Stimulated activated effector memory CD8-positive, alpha-beta T cell treated with anti-CD3 and anti-CD28 coated beads, Interleukin-12 subunit alpha, Interleukin-12 subunit beta, amount 100 ng/mL, for 72 hours (primary cell): ENCODE measurements around the gene SESTD1.

Experiments used
- ATAC-seq: fragments of 150-1000 bp; cut with Tn5 transposase; 2 replicates; pipeline ENCODE4 v1.10.0; 2021
- DNase-seq, 2 donors: peaks; one replicate each; pipeline ENCODE4 v3.0.0; 2021 to 2022; ENCODE audit warnings: low spot score in 2 of 2
- H3K27ac Mint-ChIP-seq: one replicate; pipeline ENCODE4 v1.8.0; 2022; ENCODE audit warnings: mild to moderate bottlenecking, mixed read lengths
- H3K36me3 Mint-ChIP-seq: one replicate; pipeline ENCODE4 v1.8.0; 2022; ENCODE audit warnings: mild to moderate bottlenecking, mixed read lengths
- H3K4me1 Mint-ChIP-seq: one replicate; pipeline ENCODE4 v1.8.0; 2022; ENCODE audit warnings: mixed read lengths
- H3K4me3 Mint-ChIP-seq: one replicate; pipeline ENCODE4 v1.8.0; 2022; ENCODE audit warnings: mild to moderate bottlenecking, mixed read lengths
- H3K9me3 Mint-ChIP-seq: one replicate; pipeline ENCODE4 v1.8.0; 2022; ENCODE audit warnings: mixed read lengths

Gene SESTD1

DNA sequence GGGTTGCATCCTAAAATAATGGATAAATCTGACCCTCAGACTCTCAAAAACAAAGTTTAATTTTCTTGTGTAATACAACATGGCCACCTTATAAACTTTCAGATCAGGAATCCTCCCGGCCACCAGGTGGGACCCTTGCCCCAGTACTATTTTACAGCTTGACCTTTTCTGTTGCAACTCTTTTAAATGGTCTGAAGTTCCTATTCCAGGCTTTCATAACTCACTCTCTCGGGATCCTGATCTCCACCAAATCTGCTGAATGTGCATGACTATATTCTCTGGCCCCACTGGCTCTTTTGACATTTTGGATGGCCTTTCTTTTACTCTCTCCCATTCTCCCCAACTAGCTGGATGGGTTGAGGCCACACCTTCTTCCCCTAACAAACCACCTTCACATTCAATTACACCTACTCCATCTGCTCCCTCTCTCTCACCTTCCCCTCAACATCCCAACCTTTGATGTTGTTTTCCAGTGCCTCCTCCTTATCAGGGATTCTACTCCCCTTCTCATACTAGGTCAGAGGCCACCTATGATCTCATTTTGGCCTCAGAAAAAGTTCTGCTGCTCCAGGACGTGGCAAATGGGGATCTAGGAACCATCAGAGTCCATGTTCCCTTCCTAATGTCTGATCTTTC lies 70.8 kb downstream of the SESTD1 start:
- H3K4me3 Mint-ChIP-seq, result no peak overlapping the region
- DNase-seq, result no peak

DNA sequence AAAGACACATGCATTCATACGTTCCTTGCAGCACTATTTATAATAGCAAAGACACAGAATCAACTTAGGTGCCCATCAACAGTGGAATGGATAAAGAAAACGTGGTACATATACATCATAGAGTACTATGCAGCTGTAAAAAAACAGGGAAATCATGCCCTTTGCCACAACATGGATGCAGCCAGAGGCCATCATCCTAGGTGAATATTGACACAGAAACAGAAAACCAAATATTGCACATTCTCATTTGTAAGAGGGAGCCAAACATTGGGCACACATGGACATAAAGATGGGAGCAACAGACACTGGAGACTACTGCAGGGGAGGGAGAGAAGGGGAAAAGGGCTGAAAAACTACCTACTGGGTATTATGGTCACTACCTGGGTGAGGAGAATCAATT lies 73.5 kb downstream of the SESTD1 start:
- H3K9me3 Mint-ChIP-seq, result peaks cover 14% of the 10 kb centered on the region
- no peak overlapping the region for H3K27ac Mint-ChIP-seq
- ATAC-seq, result no peak
- DNase-seq, result no peak
- no peak overlapping the region for H3K4me3 Mint-ChIP-seq
- H3K4me1 Mint-ChIP-seq, result no peaks in the 10 kb centered on the region
- H3K36me3 Mint-ChIP-seq, result no peaks in the 10 kb centered on the region

More for the DNA sequence above, 70.8 kb downstream of the SESTD1 start:
- Mint-ChIP-seq H3K9me3 (peaks cover 11% of the 10 kb centered on the region), H3K27ac (no peak overlapping the region), H3K36me3 (no peaks in the 10 kb centered on the region), H3K4me1 (no peaks in the 10 kb centered on the region)
- no peak for ATAC-seq

DNA sequence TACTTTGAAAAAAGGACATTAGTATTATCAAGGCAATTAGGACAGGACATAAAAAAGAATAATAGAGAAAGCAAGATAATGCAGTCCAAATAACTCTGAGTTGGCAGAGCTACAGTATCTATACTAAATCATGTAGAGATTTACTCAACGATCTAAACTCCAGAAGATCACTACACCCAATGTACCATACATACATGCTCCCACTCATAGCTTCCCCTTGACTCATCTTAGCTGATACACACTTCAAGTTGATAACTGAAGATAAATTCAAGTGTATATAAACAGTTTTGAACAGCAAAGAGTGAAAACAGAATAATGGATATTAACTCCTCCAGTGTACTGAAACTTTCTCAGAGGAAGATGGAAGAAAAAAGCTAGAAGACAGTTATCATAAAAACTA lies 78.5 kb downstream of the SESTD1 start:
- Mint-ChIP-seq H3K4me3 (no peak overlapping the region), H3K36me3 (no peaks in the 10 kb centered on the region), H3K4me1 (no peaks in the 10 kb centered on the region), H3K27ac (no peak overlapping the region), H3K9me3 (peaks cover 7% of the 10 kb centered on the region)
- no peak for DNase-seq
- ATAC-seq, result no peak

DNA sequence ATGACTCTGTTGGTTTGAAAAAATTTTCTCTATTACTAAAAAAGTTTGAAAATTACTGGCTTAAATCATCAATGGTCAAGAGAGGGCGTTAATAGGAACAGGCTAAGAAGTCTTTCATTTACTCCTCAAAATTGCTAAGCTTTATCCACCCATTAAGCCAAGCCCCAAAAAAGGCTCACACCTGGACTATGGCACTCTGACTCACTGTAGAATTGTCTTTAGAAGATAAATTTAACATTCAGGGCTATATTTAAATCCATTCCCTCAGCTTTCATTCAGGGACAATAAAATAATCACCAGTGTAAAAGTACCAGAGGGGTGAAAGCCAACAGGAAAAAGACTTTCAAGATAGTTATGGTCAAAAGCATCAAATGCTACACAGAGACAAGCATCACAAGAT lies 80.0 kb downstream of the SESTD1 start:
- Mint-ChIP-seq H3K36me3 (no peaks in the 10 kb centered on the region), H3K27ac (no peak overlapping the region), H3K4me3 (no peak overlapping the region), H3K9me3 (peaks cover 9% of the 10 kb centered on the region), H3K4me1 (no peaks in the 10 kb centered on the region)
- ATAC-seq, result no peak
- no peak for DNase-seq

DNA sequence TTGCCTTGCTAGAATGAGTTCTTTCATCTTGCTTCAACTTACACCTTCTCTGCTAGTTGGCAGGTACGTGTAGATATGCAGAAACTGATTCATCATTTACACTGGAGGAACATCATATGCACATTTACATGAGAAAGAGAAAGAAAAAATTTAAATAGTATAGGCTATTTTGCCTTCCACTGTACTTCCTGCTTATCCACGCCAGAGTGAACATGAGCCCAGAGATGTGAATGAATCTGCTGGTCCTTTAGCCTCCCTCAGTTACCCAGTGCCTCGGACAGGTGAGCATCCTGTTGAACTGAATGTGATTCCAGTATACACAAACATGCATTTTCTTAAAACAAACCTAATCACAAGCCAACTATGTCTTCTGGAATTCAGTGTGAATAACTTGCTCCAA lies 83.6 kb downstream of the SESTD1 start:
- Mint-ChIP-seq H3K27ac (no peak overlapping the region), H3K4me1 (no peaks in the 10 kb centered on the region), H3K4me3 (no peak overlapping the region), H3K9me3 (peaks cover 5% of the 10 kb centered on the region), H3K36me3 (no peaks in the 10 kb centered on the region)
- ATAC-seq (no peak), DNase-seq (no peak)

DNA sequence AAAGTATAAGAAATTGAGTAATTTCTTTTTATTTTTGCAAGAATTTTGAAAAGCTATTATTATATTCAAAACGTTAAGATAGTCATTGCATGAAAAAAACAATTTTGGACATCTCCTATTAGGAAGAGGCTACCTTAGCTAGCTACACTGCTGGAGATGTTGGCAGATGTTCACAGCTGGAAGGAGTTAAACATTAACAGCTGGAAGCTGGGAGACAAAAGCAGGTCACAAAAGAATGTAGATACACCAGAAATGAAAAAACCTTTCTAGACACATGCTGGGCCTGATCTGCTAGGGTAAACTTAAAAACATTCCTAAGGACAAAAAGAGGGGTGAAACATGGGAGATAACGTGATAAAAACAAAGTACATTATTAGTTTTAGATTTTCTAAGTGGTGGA lies 84.4 kb downstream of the SESTD1 start:
- no peak overlapping the region for H3K27ac Mint-ChIP-seq
- no peak overlapping the region for H3K4me3 Mint-ChIP-seq
- DNase-seq (no peak), ATAC-seq (no peak)
- no peaks in the 10 kb centered on the region for H3K4me1 Mint-ChIP-seq
- H3K36me3 Mint-ChIP-seq, result no peaks in the 10 kb centered on the region
- peaks cover 5% of the 10 kb centered on the region for H3K9me3 Mint-ChIP-seq

DNA sequence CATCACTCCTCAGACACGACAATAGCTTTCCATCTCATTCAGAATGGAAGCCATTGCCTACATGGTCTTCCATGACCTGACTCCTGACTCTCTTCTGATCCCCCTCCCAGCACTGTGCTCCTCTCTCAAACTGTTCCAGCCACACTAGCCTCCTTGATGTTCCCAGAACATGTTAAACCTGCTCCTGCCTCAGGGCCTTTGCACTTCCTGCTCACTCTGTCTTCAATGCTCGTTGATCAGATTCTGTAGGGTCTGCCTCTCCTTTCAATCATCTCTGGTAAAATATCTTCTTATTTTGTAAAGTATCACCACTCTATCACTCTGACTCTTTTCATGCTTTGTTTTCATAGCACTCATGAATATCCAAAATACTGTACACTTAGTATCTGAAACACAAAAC lies 84.9 kb downstream of the SESTD1 start:
- H3K4me1 Mint-ChIP-seq, result no peaks in the 10 kb centered on the region
- no peak for DNase-seq
- no peaks in the 10 kb centered on the region for H3K36me3 Mint-ChIP-seq
- no peak for ATAC-seq
- peaks cover 5% of the 10 kb centered on the region for H3K9me3 Mint-ChIP-seq
- no peak overlapping the region for H3K27ac Mint-ChIP-seq
- no peak overlapping the region for H3K4me3 Mint-ChIP-seq

DNA sequence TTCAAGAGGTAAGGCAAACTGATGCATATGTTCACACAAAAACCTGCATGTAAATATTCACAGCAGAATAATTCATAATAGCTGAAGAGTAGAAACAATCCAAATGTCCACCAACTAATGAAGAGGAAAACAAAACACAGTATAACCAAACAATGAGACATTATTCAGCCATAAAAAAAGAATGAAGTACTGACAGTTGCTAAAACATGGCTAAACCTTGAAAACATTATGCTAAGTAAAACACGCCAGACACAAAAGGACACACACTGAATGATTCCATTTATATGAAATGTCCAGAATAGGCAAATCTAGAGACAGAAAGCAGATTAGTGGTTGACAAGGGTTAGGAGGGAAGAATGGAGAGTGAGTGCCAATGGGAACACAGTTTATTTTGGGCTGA lies 86.9 kb downstream of the SESTD1 start:
- Mint-ChIP-seq H3K4me1 (no peaks in the 10 kb centered on the region), H3K4me3 (no peak overlapping the region), H3K36me3 (no peaks in the 10 kb centered on the region), H3K9me3 (peaks cover 5% of the 10 kb centered on the region), H3K27ac (no peak overlapping the region)
- ATAC-seq (no peak), DNase-seq (no peak)

DNA sequence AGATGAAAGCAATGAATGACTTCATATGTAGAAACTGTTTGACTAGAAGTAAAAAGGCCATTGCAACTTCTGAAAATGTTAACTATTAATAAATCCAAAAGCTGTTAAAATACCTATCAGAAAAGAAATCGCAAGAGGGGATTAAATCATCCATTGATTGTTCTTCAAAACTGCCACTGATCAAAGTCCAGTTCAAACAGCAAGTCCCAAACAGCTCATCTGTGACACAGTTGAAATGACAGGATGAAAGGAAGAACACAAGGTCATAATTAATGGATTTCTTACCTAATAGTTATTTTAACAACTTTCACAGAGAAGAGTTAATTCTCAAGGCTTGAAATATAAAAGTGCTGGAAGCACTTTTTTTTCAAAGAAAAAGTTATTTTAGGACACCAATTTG lies 90.4 kb downstream of the SESTD1 start:
- Mint-ChIP-seq H3K9me3 (peaks cover 2% of the 10 kb centered on the region), H3K4me1 (no peaks in the 10 kb centered on the region), H3K4me3 (no peak overlapping the region), H3K27ac (no peak overlapping the region), H3K36me3 (no peaks in the 10 kb centered on the region)
- DNase-seq (no peak), ATAC-seq (no peak)

DNA sequence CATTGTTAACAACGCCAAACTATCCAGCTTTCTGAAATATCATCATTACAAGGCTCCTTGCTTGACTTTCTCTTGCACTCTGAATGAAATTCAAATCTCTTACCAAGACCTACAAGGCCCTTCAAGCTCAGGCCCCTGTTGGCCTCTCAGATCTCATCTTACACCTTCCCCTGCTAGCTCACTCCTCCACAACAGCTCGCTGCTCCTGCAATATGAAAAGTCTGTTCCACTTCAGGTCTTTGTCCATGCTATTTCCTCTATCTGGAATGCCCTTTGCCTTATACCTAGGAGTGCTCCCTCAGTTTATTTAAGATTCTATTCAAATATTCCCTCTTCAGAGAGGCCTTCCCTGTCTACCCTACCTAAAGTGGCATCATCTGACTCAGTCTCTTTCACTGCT lies 91.7 kb downstream of the SESTD1 start:
- H3K4me3 Mint-ChIP-seq, result no peak overlapping the region
- no peaks in the 10 kb centered on the region for H3K4me1 Mint-ChIP-seq
- no peaks in the 10 kb centered on the region for H3K36me3 Mint-ChIP-seq
- H3K27ac Mint-ChIP-seq, result no peak overlapping the region
- DNase-seq (no peak), ATAC-seq (no peak)
- peaks cover 2% of the 10 kb centered on the region for H3K9me3 Mint-ChIP-seq

DNA sequence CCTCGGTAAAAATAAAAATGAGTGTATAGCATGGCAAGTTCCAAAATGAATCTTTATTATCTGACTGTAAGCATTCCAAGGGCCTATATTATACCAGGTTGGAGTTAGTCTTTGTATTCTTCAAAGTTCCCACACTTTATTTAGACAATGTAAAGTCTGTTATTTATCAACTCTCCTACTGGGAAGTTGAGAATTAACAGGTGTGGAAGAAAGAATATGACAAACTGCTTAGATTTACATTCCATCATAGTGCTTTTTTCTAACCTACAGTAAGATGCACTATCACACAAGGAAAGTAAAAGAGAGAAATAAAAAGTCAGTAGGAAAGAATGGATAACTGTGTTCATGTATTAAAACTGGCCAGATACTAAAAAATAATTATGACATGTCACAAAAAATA lies 93.3 kb downstream of the SESTD1 start:
- Mint-ChIP-seq H3K36me3 (no peaks in the 10 kb centered on the region), H3K4me3 (no peak overlapping the region), H3K4me1 (no peaks in the 10 kb centered on the region), H3K9me3 (peaks cover 2% of the 10 kb centered on the region), H3K27ac (no peak overlapping the region)
- no peak for ATAC-seq
- DNase-seq, result no peak

DNA sequence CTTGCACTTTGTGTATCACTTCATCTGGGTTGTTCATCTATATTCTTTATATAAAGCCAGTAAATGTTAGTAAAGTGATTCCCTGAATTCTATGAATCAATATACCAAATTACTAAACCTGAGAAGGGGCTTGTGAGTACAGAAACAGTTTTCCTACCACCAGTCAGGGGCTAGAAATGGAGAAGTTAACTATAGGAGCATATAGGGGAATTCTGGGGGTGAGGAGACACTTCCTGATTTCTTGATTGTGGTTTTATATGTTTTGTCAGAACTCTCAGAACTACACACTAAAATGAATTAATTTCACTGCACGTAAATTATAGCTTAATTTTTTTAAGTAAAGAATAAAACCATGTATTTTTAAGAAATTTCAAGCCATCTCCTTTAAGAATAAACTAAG lies 93.7 kb downstream of the SESTD1 start:
- H3K9me3 Mint-ChIP-seq, result peaks cover 5% of the 10 kb centered on the region
- H3K36me3 Mint-ChIP-seq, result no peaks in the 10 kb centered on the region
- H3K4me1 Mint-ChIP-seq, result no peaks in the 10 kb centered on the region
- H3K27ac Mint-ChIP-seq, result no peak overlapping the region
- DNase-seq, result no peak
- no peak overlapping the region for H3K4me3 Mint-ChIP-seq
- no peak for ATAC-seq

DNA sequence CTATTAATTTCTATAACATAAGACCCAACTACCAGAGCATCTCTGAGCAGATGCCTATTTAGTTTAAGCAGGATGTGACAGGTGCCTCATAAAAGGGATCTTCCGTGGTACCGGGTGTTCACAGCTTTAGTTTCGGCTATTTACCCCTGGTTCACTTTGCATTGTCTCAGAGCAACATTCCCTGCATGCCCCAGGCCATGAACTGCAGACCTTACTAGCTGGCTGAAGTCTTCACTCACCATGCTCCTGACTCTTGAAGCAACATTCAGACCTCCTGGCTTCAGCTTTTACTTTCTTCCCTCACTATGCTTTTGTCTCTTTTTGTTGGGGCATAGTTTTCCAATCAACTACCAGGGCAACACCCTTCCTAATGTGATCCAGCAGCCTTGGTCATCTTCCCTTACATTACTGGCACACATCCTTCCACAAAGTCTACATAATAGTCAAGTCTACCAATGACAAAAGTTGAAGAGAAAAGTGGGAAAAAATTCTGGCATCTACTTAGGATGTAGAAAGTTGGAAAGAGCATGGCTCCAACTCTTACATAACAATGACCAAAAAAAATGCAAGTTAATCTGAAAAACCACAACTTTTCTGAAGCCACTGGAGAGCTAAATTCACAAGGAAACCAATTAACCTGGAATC lies 99.2 kb downstream of the SESTD1 start:
- peaks cover 5% of the 10 kb centered on the region for H3K9me3 Mint-ChIP-seq
- DNase-seq, result no peak
- no peaks in the 10 kb centered on the region for H3K4me1 Mint-ChIP-seq
- H3K4me3 Mint-ChIP-seq, result no peak overlapping the region
- no peaks in the 10 kb centered on the region for H3K36me3 Mint-ChIP-seq
- ATAC-seq, result no peak
- no peak overlapping the region for H3K27ac Mint-ChIP-seq

DNA sequence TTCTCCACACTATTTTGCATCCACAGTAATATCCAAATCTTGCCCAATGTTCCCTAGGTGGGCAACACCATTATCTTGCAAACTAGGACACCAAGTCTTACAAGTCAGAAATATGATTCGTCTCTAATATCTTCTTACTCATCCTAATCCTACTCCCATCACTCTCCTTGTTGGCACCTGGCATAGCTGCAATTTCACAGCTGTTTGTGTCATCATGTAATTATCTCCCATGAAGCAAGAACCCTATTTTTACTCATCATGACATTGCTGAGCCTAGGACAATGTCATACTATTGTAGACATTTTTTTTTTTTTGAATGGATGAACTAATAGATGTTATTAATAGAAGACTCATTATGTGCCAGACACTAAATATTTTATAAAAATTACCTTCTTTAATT lies 123.4 kb downstream of the SESTD1 start:
- no peaks in the 10 kb centered on the region for H3K36me3 Mint-ChIP-seq
- ATAC-seq (no peak), DNase-seq (no peak)

DNA sequence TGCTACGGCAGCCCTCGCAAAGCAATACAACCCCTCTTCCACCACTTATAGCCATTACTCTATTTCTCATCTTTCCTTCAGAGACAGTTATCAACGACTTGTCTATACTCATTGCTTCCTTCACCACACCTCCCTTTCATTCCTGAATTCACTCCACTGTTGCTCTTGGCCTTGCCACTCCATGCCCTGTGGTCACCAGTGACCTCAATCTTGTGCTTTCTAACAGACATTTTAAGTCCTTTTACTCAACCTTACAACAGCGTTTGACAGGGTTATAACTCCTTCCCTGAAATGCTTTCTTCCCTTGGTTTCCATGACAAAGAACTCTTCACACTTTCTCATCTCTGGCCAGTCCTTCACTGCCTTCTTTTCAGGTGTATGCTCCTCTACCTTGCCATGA lies 124.1 kb downstream of the SESTD1 start:
- Mint-ChIP-seq H3K9me3 (no peaks in the 10 kb centered on the region), H3K4me3 (no peak overlapping the region), H3K36me3 (no peaks in the 10 kb centered on the region), H3K4me1 (no peaks in the 10 kb centered on the region), H3K27ac (no peak overlapping the region)
- ATAC-seq (peak; percentile 36), DNase-seq (no peak)

More for the DNA sequence above, 123.4 kb downstream of the SESTD1 start:
- Mint-ChIP-seq H3K4me3 (no peak overlapping the region), H3K9me3 (no peaks in the 10 kb centered on the region), H3K4me1 (no peaks in the 10 kb centered on the region), H3K27ac (no peak overlapping the region)

DNA sequence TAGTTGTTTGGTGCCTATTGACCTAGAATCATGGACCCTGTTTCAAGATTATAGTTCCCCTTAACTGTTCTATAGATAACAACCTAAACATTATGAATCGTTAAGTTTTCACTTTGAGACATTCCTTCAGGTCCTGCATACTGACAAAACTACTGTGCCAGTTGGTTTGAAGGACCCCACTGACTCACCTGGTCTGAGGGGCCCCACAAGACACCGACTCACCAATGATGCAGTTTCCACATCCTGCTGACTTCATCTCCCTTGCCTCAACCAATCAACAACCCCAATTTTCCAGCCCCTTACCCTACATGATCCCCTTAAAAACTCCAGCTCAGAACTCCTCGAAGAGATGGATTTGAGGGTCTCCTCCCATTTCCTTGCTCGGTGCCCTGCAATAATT lies 125.1 kb downstream of the SESTD1 start:
- DNase-seq (no peak), ATAC-seq (peak; percentile 50)
- Mint-ChIP-seq H3K4me1 (no peaks in the 10 kb centered on the region), H3K4me3 (no peak overlapping the region), H3K27ac (no peak overlapping the region), H3K9me3 (no peaks in the 10 kb centered on the region), H3K36me3 (no peaks in the 10 kb centered on the region)
